H9 (cell line): ENCODE data around the gene HAGH. TPM values are rescaled to one million over a fixed set of nuclear protein-coding genes. Genes with fewer than 3 reads are reported as not detected.
A peak's percentile ranks its signal among the peaks of the same experiment; 100 is the strongest.

Experiments used
- DNase-seq: peaks from one replicate; pipeline ENCODE4 v3.0.0-alpha.2; 2017
- H2AFZ ChIP-seq: one replicate; pipeline ENCODE4 v1.6.1; 2013; ENCODE audit warnings: mild to moderate bottlenecking, low read length, control low read depth, moderate library complexity
- H2AK5ac ChIP-seq: 2 replicates; pipeline ENCODE4 v1.6.1; 2013; ENCODE audit warnings: low read length, control low read depth, mixed read lengths; ENCODE audit not compliant: insufficient read length
- H2BK120ac ChIP-seq: one replicate; pipeline ENCODE4 v1.6.1; 2013; ENCODE audit warnings: low read depth, mild to moderate bottlenecking, low read length, control low read depth, inconsistent platforms; ENCODE audit not compliant: poor library complexity, severe bottlenecking
- H2BK12ac ChIP-seq: 2 replicates; pipeline ENCODE4 v1.6.1; 2013; ENCODE audit warnings: low read length, control low read depth, mixed read lengths, low read depth; ENCODE audit not compliant: insufficient read length
- H2BK15ac ChIP-seq: 2 replicates; pipeline ENCODE4 v1.6.1; 2013; ENCODE audit warnings: low read depth, low read length, control low read depth
- H2BK20ac ChIP-seq: one replicate; pipeline ENCODE4 v1.6.1; 2013; ENCODE audit warnings: low read depth, mild to moderate bottlenecking, low read length, control low read depth, inconsistent platforms; ENCODE audit not compliant: poor library complexity, severe bottlenecking
- H2BK5ac ChIP-seq: 2 replicates; pipeline ENCODE4 v1.6.1; 2013; ENCODE audit warnings: low read length, control low read depth, mixed read lengths; ENCODE audit not compliant: insufficient read length
- H3K14ac ChIP-seq: 2 replicates; pipeline ENCODE4 v1.6.1; 2013; ENCODE audit warnings: low read length, control low read depth; ENCODE audit not compliant: insufficient read depth
- H3K18ac ChIP-seq: 2 replicates; pipeline ENCODE4 v1.6.1; 2013; ENCODE audit warnings: low read depth, mild to moderate bottlenecking, mixed read lengths, low read length, control low read depth; ENCODE audit not compliant: insufficient read length
- H3K23ac ChIP-seq: 2 replicates; pipeline ENCODE4 v1.6.1; 2013; ENCODE audit warnings: low read length, control low read depth, mixed read lengths, low read depth; ENCODE audit not compliant: insufficient read length
- H3K23me2 ChIP-seq: 2 replicates; pipeline ENCODE4 v1.6.1; 2013; ENCODE audit warnings: low read depth, mild to moderate bottlenecking, mixed read lengths, low read length, control low read depth; ENCODE audit not compliant: insufficient read length, poor library complexity, severe bottlenecking
- H3K27ac ChIP-seq: 2 replicates; pipeline ENCODE4 v1.5.1; 2013; ENCODE audit warnings: low read length, control low read depth, mixed read lengths, low read depth; ENCODE audit not compliant: insufficient read length
- H3K27me3 ChIP-seq: 2 replicates; pipeline ENCODE4 v1.6.1; 2013; ENCODE audit warnings: low read length, control low read depth, inconsistent platforms; ENCODE audit not compliant: insufficient read depth
- H3K4ac ChIP-seq: 2 replicates; pipeline ENCODE4 v1.6.1; 2013; ENCODE audit warnings: low read depth, mild to moderate bottlenecking, control low read depth, inconsistent platforms, low read length, moderate library complexity
- H3K4me1 ChIP-seq: 2 replicates; pipeline ENCODE4 v1.6.1; 2013; ENCODE audit warnings: low read length, control low read depth, inconsistent platforms; ENCODE audit not compliant: insufficient read depth
- H3K4me2 ChIP-seq: 2 replicates; pipeline ENCODE4 v1.6.1; 2013; ENCODE audit warnings: low read length, control low read depth, mixed read lengths; ENCODE audit not compliant: insufficient read length, insufficient read depth
- H3K56ac ChIP-seq: 2 replicates; pipeline ENCODE4 v1.6.1; 2013; ENCODE audit warnings: low read depth, mild to moderate bottlenecking, mixed read lengths, low read length, control low read depth; ENCODE audit not compliant: insufficient read length
- H3K79me1 ChIP-seq: 2 replicates; pipeline ENCODE4 v1.6.1; 2013; ENCODE audit warnings: low read depth, mild to moderate bottlenecking, moderate library complexity, low read length, control low read depth, inconsistent platforms; ENCODE audit not compliant: insufficient read depth, poor library complexity, severe bottlenecking
- H3K79me2 ChIP-seq: 2 replicates; pipeline ENCODE4 v1.6.1; 2013; ENCODE audit warnings: low read length, control low read depth, inconsistent platforms; ENCODE audit not compliant: insufficient read depth
- H3K9ac ChIP-seq: 2 replicates; pipeline ENCODE4 v1.6.1; 2013; ENCODE audit warnings: low read length, control low read depth, mixed read lengths; ENCODE audit not compliant: insufficient read length; ENCODE audit errors: extremely low read depth
- H3K9me3 ChIP-seq: one replicate; pipeline ENCODE4 v1.6.1; 2013; ENCODE audit warnings: low read depth, low read length, inconsistent platforms; ENCODE audit not compliant: control insufficient read depth
- H3T11ph ChIP-seq: one replicate; pipeline ENCODE4 v1.6.1; 2013; ENCODE audit warnings: mild to moderate bottlenecking, low read length, control low read depth, inconsistent platforms
- H4K20me1 ChIP-seq: one replicate; pipeline ENCODE4 v1.6.1; 2013; ENCODE audit not compliant: control insufficient read depth, insufficient read length, insufficient read depth
- H4K5ac ChIP-seq: 2 replicates; pipeline ENCODE4 v1.6.1; 2013; ENCODE audit warnings: low read depth, mild to moderate bottlenecking, mixed read lengths, low read length, control low read depth; ENCODE audit not compliant: insufficient read length
- H4K8ac ChIP-seq: replicated peaks from 2 replicates; pipeline ENCODE4 v1.6.1; 2013; ENCODE audit warnings: low read length, control low read depth, mixed read lengths, low read depth; ENCODE audit not compliant: insufficient read length
- H4K91ac ChIP-seq: 2 replicates; pipeline ENCODE4 v1.6.1; 2013; ENCODE audit warnings: low read depth, mild to moderate bottlenecking, moderate library complexity, mixed read lengths, low read length, control low read depth; ENCODE audit not compliant: insufficient read length
- H3K27ac Mint-ChIP-seq, 3 experiments: 2 replicates in 2 of 3; 3 replicates in 1 of 3; pipeline ENCODE4 v1.8.0; 2020 to 2021; ENCODE audit warnings: mixed read lengths in 3 of 3, mild to moderate bottlenecking in 1 of 3, moderate library complexity in 1 of 3
- H3K27me3 Mint-ChIP-seq: 2 replicates; pipeline ENCODE4 v1.8.0; 2021; ENCODE audit warnings: low read depth, mild to moderate bottlenecking, moderate library complexity, mixed read lengths
- H3K36me3 Mint-ChIP-seq, 3 experiments: 2 replicates in 2 of 3; 3 replicates in 1 of 3; pipeline ENCODE4 v1.8.0; 2020 to 2021; ENCODE audit warnings: low read depth in 3 of 3, mixed read lengths in 3 of 3; ENCODE audit not compliant: insufficient read depth in 1 of 3
- H3K4me1 Mint-ChIP-seq, 2 experiments: 2 replicates each; pipeline ENCODE4 v1.8.0; 2020; ENCODE audit warnings: mixed read lengths in 2 of 2
- H3K4me3 Mint-ChIP-seq, 2 experiments: 2 replicates in 1 of 2; 3 replicates in 1 of 2; pipeline ENCODE4 v1.8.0; 2020 to 2021; ENCODE audit warnings: mild to moderate bottlenecking in 2 of 2, mixed read lengths in 2 of 2, moderate library complexity in 1 of 2
- H3K9me3 Mint-ChIP-seq, 2 experiments: 2 replicates in 1 of 2; 3 replicates in 1 of 2; pipeline ENCODE4 v1.8.0; 2020; ENCODE audit warnings: mild to moderate bottlenecking in 2 of 2, mixed read lengths in 2 of 2, moderate library complexity in 1 of 2
- CTCF ChIP-seq: fragments of 200-600 bp; sonication (generic); conservative IDR thresholded peaks from 3 replicates; pipeline ENCODE4 v1.8.0; 2021; ENCODE audit warnings: antibody characterized with exemption, mild to moderate bottlenecking
- WGBS: extraction: QIAGEN DNeasy Blood & Tissue Kit; methylation state at CpG from one replicate; pipeline ENCODE4 v1.1.7; 2013; ENCODE audit warnings: missing lambda C conversion rate, low lambda C conversion rate, mixed read lengths; ENCODE audit not compliant: insufficient read length; ENCODE audit errors: extremely low coverage; 5-methylcytosine and 5-hydroxymethylcytosine counted together
- total RNA-seq: library from RNA; stranded (reverse); gene quantifications from 2 replicates; pipeline ENCODE4 v1.2.1, GENCODE V29; 2021

The HAGH gene
- total RNA-seq, 1 experiment from 2014 or later: 30.0 TPM

- Histone ChIP-seq H3K23ac (no peak overlapping the region), H2BK12ac (no peak overlapping the region), H3T11ph (no peak overlapping the region), H2BK120ac (no peak overlapping the region), H2BK20ac (no peak overlapping the region), H3K4ac (no peak overlapping the region), H4K91ac (no peak overlapping the region), H2BK15ac (no peak overlapping the region), H3K4me1 (no peaks in the 10 kb centered on the region; the same call in 1 of the 2 replicates), H3K9ac (peak overlapping the region; percentile 61), H2BK5ac (no peak overlapping the region), H3K56ac (no peak overlapping the region), H3K79me1 (peaks cover 5% of the 10 kb centered on the region), H4K8ac (no peak overlapping the region), H4K5ac (no peak overlapping the region), H3K79me2 (peaks cover 6% of the 10 kb centered on the region; the same call in 1 of the 2 replicates), H4K20me1 (no peaks in the 10 kb centered on the region), H3K23me2 (peaks cover 5% of the 10 kb centered on the region), H3K18ac (no peak overlapping the region), H3K27ac (no peak overlapping the region), H3K14ac (no peak overlapping the region), H3K27me3 (no peaks in the 10 kb centered on the region), H3K9me3 (no peaks in the 10 kb centered on the region), H2AFZ (no peak overlapping the region), H2AK5ac (no peak overlapping the region), H3K4me2 (peak overlapping the region; percentile 70)
- Mint-ChIP-seq H3K27ac (peak overlapping the region; percentile 44 to 95 (median 72); a peak in 4 of 7 replicates), H3K9me3 (no peaks in the 10 kb centered on the region), H3K4me3 (peak overlapping the region; percentile 91 to 94), H3K4me1 (peaks cover 7 to 14% of the 10 kb centered on the region in 2 experiments), H3K27me3 (peaks cover 2% of the 10 kb centered on the region; the same call in 1 of the 2 replicates), H3K36me3 (peaks cover 2 to 38% (median 13%) of the 10 kb centered on the region in 3 experiments; a peak in 5 of 7 replicates)
- no CpG with 5 or more reads among the region's 20 CpGs for WGBS
- no peak for TF ChIP-seq CTCF
- no peak for DNase-seq
Observed at GRCh38 chr16:1781254-1781653, 45.4 kb downstream of the HAGH start.
